GM12878 (cell line): Measurements from ENCODE around the gene EHD2. TPM values are rescaled to one million over a fixed set of nuclear protein-coding genes. Genes with fewer than 3 reads are reported as not detected.
"Not testable (repeated sequence)": the region's sequence is repeated elsewhere in the genome, so short reads cannot be mapped to it uniquely, and the experiment has no call there.

Experiments used
- ATAC-seq: fragments of 200-7000 bp; cut with Tn5 transposase; 3 replicates; pipeline ENCODE4 v1.9.1; 2020; ENCODE audit warnings: mild to moderate bottlenecking, moderate library complexity
- BruUV-seq: library from RNA; stranded (reverse); fragments of 400-500 nt; replicated peaks from 2 replicates; lab custom pipeline; 2021; lab: Mats Ljungman, UMichigan
- CTCF ChIA-PET: fragments of 300-600 bp; sonication (Branson Sonifier 250); formaldehyde crosslinking; extraction: SDS; loops from one replicate; lab custom pipeline; 2021; ENCODE audit warnings: inconsistent platforms; lab: Yijun Ruan, JAX
- POLR2A ChIA-PET: fragments of 350-600 bp; formaldehyde crosslinking; extraction: SDS; loops from one replicate; lab custom pipeline; 2021; ENCODE audit warnings: inconsistent platforms; lab: Charles Lee
- RAD21 ChIA-PET: fragments of 300-600 bp; sonication (Branson Sonifier 250); formaldehyde crosslinking; loops from one replicate; lab custom pipeline; 2023; ENCODE audit warnings: antibody characterized with exemption; ENCODE audit not compliant: unreplicated experiment; lab: Charles Lee
- SMC1A ChIA-PET: fragments of 300-600 bp; sonication (Branson Sonifier 250); formaldehyde crosslinking; loops from one replicate; lab custom pipeline; 2023; ENCODE audit not compliant: unreplicated experiment, uncharacterized antibody; lab: Charles Lee
- DNase-seq: peaks from one replicate; pipeline ENCODE4 v3.0.0-alpha.2; 2011; ENCODE audit warnings: low read depth, low spot score
- FAIRE-seq: peaks from 3 replicates; lab custom pipeline; 2011; peaks lifted over from hg19 to GRCh38; lab: Jason Lieb, UNC
- H2AFZ ChIP-seq: 2 replicates; pipeline ENCODE4 v1.6.0; 2011; ENCODE audit warnings: low read depth, low read length, control low read depth; ENCODE audit not compliant: control insufficient read depth
- H3K27ac ChIP-seq: 2 replicates; pipeline ENCODE4 v1.5.1; 2011; ENCODE audit warnings: control low read depth; ENCODE audit not compliant: control insufficient read depth, insufficient read depth
- H3K27me3 ChIP-seq, 2 experiments: replicated peaks in 1 of 2; 2 replicates each; pipeline versions ENCODE4 v1.6.0 to v1.6.1; 2011; ENCODE audit warnings: low read length in 1 of 2; ENCODE audit not compliant: control insufficient read depth in 2 of 2, insufficient read depth in 2 of 2
- H3K36me3 ChIP-seq, 2 experiments: 2 replicates each; pipeline ENCODE4 v1.5.1; 2011; ENCODE audit warnings: low read length in 1 of 2; ENCODE audit not compliant: control insufficient read depth in 2 of 2, insufficient read depth in 2 of 2
- H3K4me1 ChIP-seq: 2 replicates; pipeline ENCODE4 v1.6.1; 2011; ENCODE audit warnings: mild to moderate bottlenecking, low read length, moderate library complexity, mixed read lengths; ENCODE audit not compliant: control insufficient read depth, insufficient read depth
- H3K4me2 ChIP-seq: 2 replicates; pipeline ENCODE4 v1.6.0; 2011; ENCODE audit warnings: control low read depth; ENCODE audit not compliant: control insufficient read depth, insufficient read depth
- H3K4me3 ChIP-seq: fragments of 200-600 bp; sonication (generic); 2 replicates; pipeline ENCODE4 v1.5.1; 2016
- H3K79me2 ChIP-seq: 2 replicates; pipeline ENCODE4 v1.6.0; 2011; ENCODE audit warnings: low read length; ENCODE audit not compliant: control insufficient read depth, insufficient read depth
- H3K9ac ChIP-seq: 2 replicates; pipeline ENCODE4 v1.8.0; 2011; ENCODE audit warnings: low read length, control low read depth, mixed read lengths; ENCODE audit not compliant: control insufficient read depth, insufficient read depth
- H3K9me3 ChIP-seq: replicated peaks from 3 replicates; pipeline ENCODE4 v1.5.1; 2011; ENCODE audit warnings: mild to moderate bottlenecking, low read length; ENCODE audit not compliant: control insufficient read depth, insufficient read depth
- H4K20me1 ChIP-seq: 2 replicates; pipeline ENCODE4 v1.6.0; 2011; ENCODE audit not compliant: control insufficient read depth, insufficient read depth
- CBFB ChIP-seq: IDR thresholded peaks from 2 replicates; pipeline ENCODE4 v1.6.1; 2016; ENCODE audit warnings: antibody characterized with exemption, low read depth
- EGR1 ChIP-seq, 2 experiments: IDR thresholded peaks; 1 replicate in 1 of 2; 2 replicates in 1 of 2; pipeline ENCODE4 v1.6.1; 2011 to 2012; ENCODE audit warnings: low read depth in 2 of 2, low read length in 2 of 2, borderline replicate concordance in 1 of 2, mild to moderate bottlenecking in 1 of 2, moderate library complexity in 1 of 2
- KLF5 ChIP-seq: fragments of 450-650 bp; IDR thresholded peaks from 2 replicates; pipeline ENCODE4 v1.6.1; 2014; ENCODE audit warnings: mild to moderate bottlenecking; ENCODE audit not compliant: partially characterized antibody
- MEF2A ChIP-seq: IDR thresholded peaks from 2 replicates; pipeline ENCODE4 v1.6.1; 2011; ENCODE audit warnings: low read depth, mild to moderate bottlenecking, low read length, moderate library complexity; ENCODE audit not compliant: insufficient read depth
- MYC ChIP-seq: IDR thresholded peaks from 2 replicates; pipeline ENCODE4 v1.6.1; 2011; ENCODE audit warnings: mild to moderate bottlenecking, low read length, moderate library complexity, inconsistent platforms; ENCODE audit not compliant: insufficient read depth, insufficient replicate concordance, insufficient read length, severe bottlenecking
- NBN ChIP-seq: fragments of 450-650 bp; IDR thresholded peaks from 2 replicates; pipeline ENCODE4 v1.6.1; 2016
- POLR2AphosphoS5 ChIP-seq: IDR thresholded peaks from 2 replicates; pipeline ENCODE4 v1.6.1; 2011; ENCODE audit warnings: mild to moderate bottlenecking, low read length, inconsistent platforms
- STAT1 ChIP-seq: fragments of 450-650 bp; conservative IDR thresholded peaks from 2 replicates; pipeline ENCODE4 v1.6.1; 2014; ENCODE audit warnings: antibody characterized with exemption, mild to moderate bottlenecking
- TBL1XR1 ChIP-seq: IDR thresholded peaks from 2 replicates; pipeline ENCODE4 v1.6.1; 2012; ENCODE audit warnings: low read depth, low read length, improper control_type of control experiment
- YBX1 ChIP-seq: fragments of 450-650 bp; IDR thresholded peaks from 2 replicates; pipeline ENCODE4 v1.6.1; 2016; ENCODE audit warnings: antibody characterized with exemption
- ZNF217 ChIP-seq: fragments of 450-650 bp; IDR thresholded peaks from 2 replicates; pipeline ENCODE4 v1.6.1; 2017; ENCODE audit warnings: antibody characterized with exemption, mild to moderate bottlenecking
- ZSCAN29 ChIP-seq: fragments of 450-650 bp; IDR thresholded peaks from 2 replicates; pipeline ENCODE4 v1.6.1; 2017; ENCODE audit warnings: mild to moderate bottlenecking, moderate library complexity
- WGBS: methylation state at CpG from one replicate; pipeline ENCODE4 v1.1.6; 2016; ENCODE audit warnings: low lambda C conversion rate; ENCODE audit not compliant: insufficient replicate concordance, insufficient coverage; ENCODE audit errors: missing lambda C conversion rate; 5-methylcytosine and 5-hydroxymethylcytosine counted together
- in situ Hi-C: fragments of 300-500 bp; cut with MboI; formaldehyde crosslinking; loops from 9 replicates; pipeline ENCODE4 v1.14.3; 2018; ENCODE audit warnings: mixed read lengths
- intact Hi-C: fragments of 100-400 bp; cut with micrococcal nuclease; formaldehyde crosslinking; loops from one replicate; pipeline ENCODE4 v1.14.2; 2022; ENCODE audit not compliant: unreplicated experiment
- polyA plus RNA-seq, 11 experiments: library from polyadenylated mRNA; depleted of rRNA in 4 of 11; unstranded in 6 of 11; stranded (reverse) in 5 of 11; fragments of >200 nt; fragmentation: Nextera tagmentation in 4 of 11; fragmentation: Illumina TruSeq in 1 of 11; extraction: Ambion mirVana in 4 of 11; extraction: Trizol in 1 of 11; gene quantifications; 1 replicate in 1 of 11; 2 replicates in 10 of 11; pipeline versions ENCODE4 v1.2.1 to v1.2.3, GENCODE V29; 2011 to 2016; ENCODE audit warnings: inconsistent platforms in 2 of 11, missing spikeins in 2 of 11, low read depth in 1 of 11
- total RNA-seq, 4 experiments: library from RNA; depleted of rRNA in 3 of 4; stranded (reverse); fragments of >200 nt in 3 of 4; fragmentation: Illumina TruSeq in 1 of 4; extraction: Trizol in 1 of 4; gene quantifications; 2 replicates each; pipeline versions ENCODE4 v1.2.1 to v1.2.3, GENCODE V29; 2013 to 2021
- TF ChIP-seq, protein P1 (sequence below): fragments of 450-650 bp; IDR thresholded peaks from 2 replicates; pipeline ENCODE4 v1.6.1; 2017; ENCODE audit warnings: antibody characterized with exemption, mild to moderate bottlenecking, moderate library complexity

Gene EHD2
- total and polyA plus RNA-seq, 10 of the 15 experiments (the other 5 are each of a cell fraction or from before 2014, with no cell fraction given), result 0.12 to 0.24 (median 0.23) TPM; not detected in 7

DNA sequence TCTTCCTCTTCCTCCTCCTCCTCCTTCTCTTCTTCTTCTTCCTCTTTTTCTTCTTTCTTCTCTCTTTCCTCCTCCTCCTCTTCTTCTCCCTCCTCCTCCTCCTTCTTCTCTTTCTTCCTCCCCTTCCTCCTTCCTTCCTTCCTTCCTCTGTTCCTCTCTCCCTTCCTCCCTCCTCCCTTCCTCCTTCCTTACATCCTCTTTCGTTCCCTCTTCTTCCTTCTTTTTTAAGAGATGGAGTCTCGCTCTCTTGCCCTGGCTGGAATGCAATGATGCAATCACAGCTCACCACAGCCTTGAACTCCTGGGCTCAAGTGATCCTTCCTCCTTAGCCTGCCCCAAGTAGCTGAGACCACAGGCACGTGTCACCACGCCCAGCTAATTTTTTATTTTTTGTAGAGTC is 13.2 kb downstream of the EHD2 start:
- no peaks in the 10 kb centered on the region for H4K20me1 ChIP-seq
- no peaks in the 10 kb centered on the region; the same call in 2 of the 3 replicates for H3K9me3 ChIP-seq
- SMC1A ChIA-PET, result no interaction called here
- FAIRE-seq, result no peak
- CTCF ChIA-PET, result no interaction called here
- intact Hi-C loops, result no loop called here
- H3K4me2 ChIP-seq, result no peak overlapping the region
- POLR2A ChIA-PET, result no interaction called here
- TF ChIP-seq, protein P1, sequence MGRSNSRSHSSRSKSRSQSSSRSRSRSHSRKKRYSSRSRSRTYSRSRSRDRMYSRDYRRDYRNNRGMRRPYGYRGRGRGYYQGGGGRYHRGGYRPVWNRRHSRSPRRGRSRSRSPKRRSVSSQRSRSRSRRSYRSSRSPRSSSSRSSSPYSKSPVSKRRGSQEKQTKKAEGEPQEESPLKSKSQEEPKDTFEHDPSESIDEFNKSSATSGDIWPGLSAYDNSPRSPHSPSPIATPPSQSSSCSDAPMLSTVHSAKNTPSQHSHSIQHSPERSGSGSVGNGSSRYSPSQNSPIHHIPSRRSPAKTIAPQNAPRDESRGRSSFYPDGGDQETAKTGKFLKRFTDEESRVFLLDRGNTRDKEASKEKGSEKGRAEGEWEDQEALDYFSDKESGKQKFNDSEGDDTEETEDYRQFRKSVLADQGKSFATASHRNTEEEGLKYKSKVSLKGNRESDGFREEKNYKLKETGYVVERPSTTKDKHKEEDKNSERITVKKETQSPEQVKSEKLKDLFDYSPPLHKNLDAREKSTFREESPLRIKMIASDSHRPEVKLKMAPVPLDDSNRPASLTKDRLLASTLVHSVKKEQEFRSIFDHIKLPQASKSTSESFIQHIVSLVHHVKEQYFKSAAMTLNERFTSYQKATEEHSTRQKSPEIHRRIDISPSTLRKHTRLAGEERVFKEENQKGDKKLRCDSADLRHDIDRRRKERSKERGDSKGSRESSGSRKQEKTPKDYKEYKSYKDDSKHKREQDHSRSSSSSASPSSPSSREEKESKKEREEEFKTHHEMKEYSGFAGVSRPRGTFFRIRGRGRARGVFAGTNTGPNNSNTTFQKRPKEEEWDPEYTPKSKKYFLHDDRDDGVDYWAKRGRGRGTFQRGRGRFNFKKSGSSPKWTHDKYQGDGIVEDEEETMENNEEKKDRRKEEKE, result no peak
- no peak for TF ChIP-seq NBN
- no peak for TF ChIP-seq KLF5
- TF ChIP-seq STAT1, result no peak
- no peak for TF ChIP-seq YBX1
- TF ChIP-seq ZSCAN29, result no peak
- TF ChIP-seq CBFB, result no peak
- TF ChIP-seq MEF2A, result no peak
- TF ChIP-seq ZNF217, result no peak
- TF ChIP-seq POLR2AphosphoS5, result no peak
- no peak for TF ChIP-seq TBL1XR1
- no peak for TF ChIP-seq EGR1 (IDR thresholded peaks at IDR 0.05; ENCODE audit: borderline replicate concordance in 1 of 2, low read depth in 2 of 2, low read length in 2 of 2)
- TF ChIP-seq MYC, result no peak
- RAD21 ChIA-PET, result no interaction called here
- no peaks in the 10 kb centered on the region for H3K79me2 ChIP-seq
- no peak for DNase-seq
- WGBS, result 42% methylated on average over 4 of the region's 4 CpGs
- no peak overlapping the region for H3K9ac ChIP-seq
- 0 out of 4 replicates have a peak, but pooled peaks cover 0 to 2% of the 10 kb centered on the region in 2 experiments for H3K27me3 ChIP-seq
- no TSS peak for BruUV-seq
- H3K4me3 ChIP-seq, result no peak overlapping the region
- H2AFZ ChIP-seq, result no peak overlapping the region
- no peak for ATAC-seq
- in situ Hi-C loops, result no loop called here
- H3K4me1 ChIP-seq, result no peaks in the 10 kb centered on the region
- H3K27ac ChIP-seq, result no peak overlapping the region
- no peaks in the 10 kb centered on the region for H3K36me3 ChIP-seq

DNA sequence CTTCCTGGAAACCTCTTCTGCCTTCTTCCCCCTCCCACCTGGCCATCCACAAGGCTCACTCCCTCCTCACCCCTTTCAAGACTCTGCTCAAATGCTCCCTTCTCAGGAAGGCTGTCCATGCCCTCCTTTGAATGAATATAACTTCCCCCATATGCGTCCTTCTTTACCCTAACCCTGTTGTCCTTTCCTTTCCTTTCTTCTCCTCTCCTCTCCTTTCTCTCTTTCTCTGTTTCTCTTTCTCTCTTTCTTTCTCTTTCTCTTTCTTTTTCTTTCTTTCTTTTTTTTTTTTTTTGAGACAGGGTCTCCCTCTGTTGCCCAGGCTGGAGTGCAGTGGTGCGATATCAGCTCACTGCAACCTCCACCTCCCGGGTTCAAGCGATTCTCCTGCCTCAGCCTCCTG is 15.1 kb downstream of the EHD2 start:
- FAIRE-seq, H4K20me1 ChIP-seq, RAD21 ChIA-PET, H3K27me3 ChIP-seq, DNase-seq, H3K4me3 ChIP-seq, H3K36me3 ChIP-seq, H3K27ac ChIP-seq, in situ Hi-C loops, H3K9me3 ChIP-seq, ATAC-seq, CTCF ChIA-PET, BruUV-seq, SMC1A ChIA-PET, POLR2A ChIA-PET, intact Hi-C loops, H3K4me2 ChIP-seq, H3K9ac ChIP-seq, H3K79me2 ChIP-seq, H3K4me1 ChIP-seq, H2AFZ ChIP-seq: not testable (repeated sequence)
- 78% methylated on average over 3 of the region's 4 CpGs for WGBS
